Measurements from ENCODE around the gene PHACTR3. TPM values are rescaled to one million over a fixed set of nuclear protein-coding genes. Genes with fewer than 3 reads are reported as not detected.

PHACTR3 gene
- polyA plus RNA-seq, 1 experiment: not detected

GRCh38 chr20:59802018-59802417, 197.7 kb downstream of the PHACTR3 start:
- Histone ChIP-seq H3K27ac (ENCODE audit: low read depth, low read length) (no peak overlapping the region), H3K9me3 (ENCODE audit: control insufficient read depth, insufficient read depth, low read length) (peaks cover 7% of the 10 kb centered on the region), H3K4me3 (ENCODE audit: low read depth, low read length) (no peak overlapping the region), H3K27me3 (ENCODE audit: control insufficient read depth, insufficient read depth, low read length) (no peaks in the 10 kb centered on the region)
- no peak for DNase-seq (ENCODE audit: low read depth, low spot score)
- CTCF ChIA-PET: no interaction called here
- POLR2A ChIA-PET: no interaction called here
- TF ChIP-seq CTCF (IDR thresholded peaks at IDR 0.05; ENCODE audit: low read depth, low read length): no peak

- CTCF ChIA-PET: no interaction called here
- Histone ChIP-seq H3K4me3 (ENCODE audit: low read depth, low read length) (no peak overlapping the region), H3K27me3 (ENCODE audit: control insufficient read depth, insufficient read depth, low read length) (no peaks in the 10 kb centered on the region), H3K27ac (ENCODE audit: low read depth, low read length) (no peak overlapping the region), H3K9me3 (ENCODE audit: control insufficient read depth, insufficient read depth, low read length) (peaks cover 7% of the 10 kb centered on the region)
- POLR2A ChIA-PET: no interaction called here
- TF ChIP-seq CTCF (IDR thresholded peaks at IDR 0.05; ENCODE audit: low read depth, low read length): no peak
- no peak for DNase-seq (ENCODE audit: low read depth, low spot score)
These were observed 198.3 kb downstream of the PHACTR3 start for GRCh38 chr20:59802471-59803221.

GRCh38 chr20:59804347-59804746, 200.0 kb downstream of the PHACTR3 start:
- H3K27me3 ChIP-seq (ENCODE audit: control insufficient read depth, insufficient read depth, low read length): no peaks in the 10 kb centered on the region
- ChIA-PET CTCF (no interaction called here), POLR2A (no interaction called here)
- H3K27ac ChIP-seq (ENCODE audit: low read depth, low read length): no peak overlapping the region
- DNase-seq (ENCODE audit: low read depth, low spot score): no peak
- no peak overlapping the region for H3K4me3 ChIP-seq (ENCODE audit: low read depth, low read length)
- TF ChIP-seq CTCF (IDR thresholded peaks at IDR 0.05; ENCODE audit: low read depth, low read length): no peak
- H3K9me3 ChIP-seq (ENCODE audit: control insufficient read depth, insufficient read depth, low read length): peaks cover 22% of the 10 kb centered on the region

- ChIA-PET POLR2A (no interaction called here), CTCF (no interaction called here)
- Histone ChIP-seq H3K27me3 (ENCODE audit: control insufficient read depth, insufficient read depth, low read length) (no peaks in the 10 kb centered on the region), H3K4me3 (ENCODE audit: low read depth, low read length) (no peak overlapping the region), H3K9me3 (ENCODE audit: control insufficient read depth, insufficient read depth, low read length) (peaks cover 22% of the 10 kb centered on the region), H3K27ac (ENCODE audit: low read depth, low read length) (no peak overlapping the region)
- DNase-seq (ENCODE audit: low read depth, low spot score): no peak
- TF ChIP-seq CTCF (IDR thresholded peaks at IDR 0.05; ENCODE audit: low read depth, low read length): no peak
These were observed 200.7 kb downstream of the PHACTR3 start for GRCh38 chr20:59804871-59805665.

Measured in AG04450 (cell line).